ENCODE measurements around the gene S100A3. TPM values are rescaled to one million over a fixed set of nuclear protein-coding genes. Genes with fewer than 3 reads are reported as not detected.
"Not testable (repeated sequence)": the region's sequence is repeated elsewhere in the genome, so short reads cannot be mapped to it uniquely, and the experiment has no call there.

The S100A3 gene
- total RNA-seq, 1 experiment from 2014 or later, result 1.5 TPM

DNA sequence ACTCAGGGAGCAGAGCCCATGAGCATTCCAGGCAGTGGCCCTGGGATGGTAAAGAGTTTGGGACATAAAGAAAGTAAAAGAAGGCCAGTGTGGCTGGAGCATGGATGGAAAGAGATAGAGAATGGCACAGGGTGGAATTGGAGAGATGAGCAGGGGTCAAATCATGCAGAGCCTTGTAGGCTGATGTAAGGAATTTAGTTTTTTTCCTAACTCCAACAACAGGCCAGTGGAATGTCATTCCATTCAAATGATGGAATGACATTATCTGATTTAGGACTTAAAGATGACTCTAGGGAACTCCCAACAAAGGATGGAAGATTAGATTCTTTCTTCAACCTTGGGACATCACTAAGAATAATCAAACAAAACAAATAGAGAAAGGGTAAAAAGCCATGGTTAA lies 29.4 kb upstream of the S100A3 start:
- no peak overlapping the region for H3K4me3 ChIP-seq
- POLR2A ChIA-PET (ENCODE audit: unreplicated experiment), result interaction anchor here (0.6 to 1.1 kb wide), 2 partner anchors 29 to 63 kb away, joined by 3 to 7 read pairs; no protein-coding TSS in a partner anchor
- intact Hi-C loops (cut with micrococcal nuclease; ENCODE audit: unreplicated experiment), result no loop called here
- H4K20me1 ChIP-seq (ENCODE audit: insufficient read depth), result no peaks in the 10 kb centered on the region
- H3K4me2 ChIP-seq, result no peak overlapping the region
- H3K4me1 ChIP-seq (replicated peaks; ENCODE audit: insufficient read depth), result peaks cover 6% of the 10 kb centered on the region
- CTCF ChIA-PET, result interaction anchor here (0.6 kb wide), 1 partner anchor 97 kb away, joined by 5 read pairs; no protein-coding TSS in a partner anchor
- no peaks in the 10 kb centered on the region for H3K36me3 ChIP-seq (ENCODE audit: low read depth)
- H3K27me3 ChIP-seq (ENCODE audit: insufficient read depth, low read depth), result no peaks in the 10 kb centered on the region
- no peak for DNase-seq
- no peaks in the 10 kb centered on the region for H3K9me2 ChIP-seq (ENCODE audit: insufficient read depth)
- peaks cover 9% of the 10 kb centered on the region; the same call in 1 of the 2 replicates for H3F3A ChIP-seq (ENCODE audit: insufficient read depth, low read depth)
- no peak overlapping the region for H3K27ac ChIP-seq
- BruUV-seq (replicated peaks), result no TSS peak
- TF ChIP-seq EZH2 (IDR thresholded peaks at IDR 0.05; ENCODE audit: low read depth), result no peak
- TF ChIP-seq, protein P1, sequence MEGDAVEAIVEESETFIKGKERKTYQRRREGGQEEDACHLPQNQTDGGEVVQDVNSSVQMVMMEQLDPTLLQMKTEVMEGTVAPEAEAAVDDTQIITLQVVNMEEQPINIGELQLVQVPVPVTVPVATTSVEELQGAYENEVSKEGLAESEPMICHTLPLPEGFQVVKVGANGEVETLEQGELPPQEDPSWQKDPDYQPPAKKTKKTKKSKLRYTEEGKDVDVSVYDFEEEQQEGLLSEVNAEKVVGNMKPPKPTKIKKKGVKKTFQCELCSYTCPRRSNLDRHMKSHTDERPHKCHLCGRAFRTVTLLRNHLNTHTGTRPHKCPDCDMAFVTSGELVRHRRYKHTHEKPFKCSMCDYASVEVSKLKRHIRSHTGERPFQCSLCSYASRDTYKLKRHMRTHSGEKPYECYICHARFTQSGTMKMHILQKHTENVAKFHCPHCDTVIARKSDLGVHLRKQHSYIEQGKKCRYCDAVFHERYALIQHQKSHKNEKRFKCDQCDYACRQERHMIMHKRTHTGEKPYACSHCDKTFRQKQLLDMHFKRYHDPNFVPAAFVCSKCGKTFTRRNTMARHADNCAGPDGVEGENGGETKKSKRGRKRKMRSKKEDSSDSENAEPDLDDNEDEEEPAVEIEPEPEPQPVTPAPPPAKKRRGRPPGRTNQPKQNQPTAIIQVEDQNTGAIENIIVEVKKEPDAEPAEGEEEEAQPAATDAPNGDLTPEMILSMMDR (conservative IDR thresholded peaks at IDR 0.05), result no peak
- H2AFZ ChIP-seq, result no peak overlapping the region
- no peaks in the 10 kb centered on the region for H3K79me2 ChIP-seq (ENCODE audit: low read depth)
- H3K9me3 ChIP-seq (ENCODE audit: insufficient read depth, low read depth), result no peaks in the 10 kb centered on the region

DNA sequence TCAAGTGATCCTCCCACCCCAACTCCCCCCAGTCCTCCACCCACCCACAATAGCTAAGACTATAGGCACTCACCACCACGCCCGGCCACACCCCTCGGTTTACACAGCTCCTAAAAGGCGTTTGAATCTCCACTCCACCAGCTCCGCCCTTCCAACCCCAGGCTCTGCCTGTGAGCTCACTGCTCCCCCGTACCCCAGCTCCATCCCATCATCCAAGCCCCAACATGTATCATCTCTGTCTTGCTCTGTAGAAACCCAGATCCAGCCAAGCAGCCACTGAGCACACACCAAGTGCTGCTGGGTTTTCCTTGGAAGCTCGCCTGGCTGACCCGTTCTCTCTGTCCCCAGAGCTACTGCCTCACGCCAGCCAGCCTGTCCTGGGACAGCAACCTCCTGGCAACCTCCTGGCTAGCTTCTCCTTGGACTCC lies 28.6 kb upstream of the S100A3 start:
- no peak overlapping the region for H3K4me3 ChIP-seq
- intact Hi-C loops (cut with micrococcal nuclease; ENCODE audit: unreplicated experiment), result no loop called here
- no peak overlapping the region for H2AFZ ChIP-seq
- ChIA-PET POLR2A (ENCODE audit: unreplicated experiment) (interaction anchor here (0.6 to 1.1 kb wide), 4 partner anchors 11 to 1279 kb away, joined by 3 to 15 read pairs (median 6); partner anchors contain the start of gene S100A13), CTCF (interaction anchor here (1.2 kb wide), 1 partner anchor 50 kb away, joined by 11 read pairs; the partner anchor contains the start of gene S100A13)
- H3K4me2 ChIP-seq, result no peak overlapping the region
- H3F3A ChIP-seq (ENCODE audit: insufficient read depth, low read depth), result peaks cover 18% of the 10 kb centered on the region; the same call in 1 of the 2 replicates
- DNase-seq, result no peak
- H3K79me2 ChIP-seq (ENCODE audit: low read depth), result no peaks in the 10 kb centered on the region
- no peaks in the 10 kb centered on the region for H3K27me3 ChIP-seq (ENCODE audit: insufficient read depth, low read depth)
- no peaks in the 10 kb centered on the region for H3K9me2 ChIP-seq (ENCODE audit: insufficient read depth)
- no TSS peak for BruUV-seq (replicated peaks)
- H3K27ac ChIP-seq, result no peak overlapping the region
- peaks cover 14% of the 10 kb centered on the region for H3K4me1 ChIP-seq (replicated peaks; ENCODE audit: insufficient read depth)
- TF ChIP-seq, protein P1 (conservative IDR thresholded peaks at IDR 0.05), result no peak
- TF ChIP-seq EZH2 (IDR thresholded peaks at IDR 0.05; ENCODE audit: low read depth), result no peak
- no peaks in the 10 kb centered on the region for H4K20me1 ChIP-seq (ENCODE audit: insufficient read depth)
- H3K36me3 ChIP-seq (ENCODE audit: low read depth), result no peaks in the 10 kb centered on the region
- no peaks in the 10 kb centered on the region for H3K9me3 ChIP-seq (ENCODE audit: insufficient read depth, low read depth)

DNA sequence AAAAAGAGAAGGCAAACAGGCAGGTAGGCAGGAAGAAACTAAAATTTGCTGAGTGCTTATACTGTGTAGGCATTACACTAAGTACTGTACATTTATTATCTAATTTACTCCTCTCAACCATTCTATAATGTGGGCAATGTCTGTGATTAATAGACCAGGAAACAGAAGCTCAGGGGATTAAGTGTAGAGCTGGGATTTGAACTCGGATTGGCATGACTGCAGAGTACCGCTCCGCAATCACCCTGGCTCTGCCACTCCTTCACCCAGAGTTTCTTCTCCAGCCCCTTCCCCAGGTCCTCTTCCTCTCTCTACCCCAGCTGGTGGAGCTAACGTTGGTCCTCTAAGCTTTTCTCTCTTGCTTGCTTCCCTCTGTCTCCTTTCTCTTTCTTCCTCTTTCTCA lies 28.1 kb upstream of the S100A3 start:
- peaks cover 16% of the 10 kb centered on the region for H3K4me1 ChIP-seq (replicated peaks; ENCODE audit: insufficient read depth)
- ChIA-PET CTCF (interaction anchor here (1.2 kb wide), 1 partner anchor 50 kb away, joined by 11 read pairs; the partner anchor contains the start of gene S100A13), POLR2A (ENCODE audit: unreplicated experiment) (interaction anchor here (0.6 to 0.8 kb wide), 2 partner anchors 10 to 346 kb away, joined by 4 to 12 read pairs; partner anchors contain the start of gene GATAD2B)
- BruUV-seq (replicated peaks), result no TSS peak
- H3K27ac ChIP-seq, result no peak overlapping the region
- H3K9me2 ChIP-seq (ENCODE audit: insufficient read depth), result no peaks in the 10 kb centered on the region
- no peak overlapping the region for H2AFZ ChIP-seq
- DNase-seq, result no peak
- TF ChIP-seq, protein P1 (conservative IDR thresholded peaks at IDR 0.05), result no peak
- TF ChIP-seq EZH2 (IDR thresholded peaks at IDR 0.05; ENCODE audit: low read depth), result no peak
- no peaks in the 10 kb centered on the region for H3K36me3 ChIP-seq (ENCODE audit: low read depth)
- H3K9me3 ChIP-seq (ENCODE audit: insufficient read depth, low read depth), result no peaks in the 10 kb centered on the region
- H3K79me2 ChIP-seq (ENCODE audit: low read depth), result no peaks in the 10 kb centered on the region
- no peak overlapping the region for H3K4me3 ChIP-seq
- intact Hi-C loops (cut with micrococcal nuclease; ENCODE audit: unreplicated experiment), result no loop called here
- peaks cover 18% of the 10 kb centered on the region; the same call in 1 of the 2 replicates for H3F3A ChIP-seq (ENCODE audit: insufficient read depth, low read depth)
- H4K20me1 ChIP-seq (ENCODE audit: insufficient read depth), result no peaks in the 10 kb centered on the region
- H3K27me3 ChIP-seq (ENCODE audit: insufficient read depth, low read depth), result no peaks in the 10 kb centered on the region
- H3K4me2 ChIP-seq, result no peak overlapping the region

DNA sequence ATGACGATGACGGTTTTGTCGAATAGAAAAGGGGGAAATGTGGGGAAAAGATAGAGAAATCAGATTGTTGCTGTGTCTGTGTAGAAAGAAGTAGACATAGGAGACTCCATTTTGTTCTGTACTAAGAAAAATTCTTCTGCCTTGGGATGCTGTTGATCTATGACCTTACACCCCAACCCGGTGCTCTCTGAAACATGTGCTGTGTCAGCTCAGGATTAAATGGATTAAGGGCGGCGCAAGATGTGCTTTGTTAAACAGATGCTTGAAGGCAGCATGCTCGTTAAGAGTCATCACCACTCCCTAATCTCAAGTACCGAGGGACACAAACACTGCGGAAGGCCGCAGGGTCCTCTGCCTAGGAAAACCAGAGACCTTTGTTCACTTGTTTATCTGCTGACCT lies 26.4 kb upstream of the S100A3 start:
- intact Hi-C loops (cut with micrococcal nuclease; ENCODE audit: unreplicated experiment), result not testable (repeated sequence)
- peaks cover 16% of the 10 kb centered on the region for H3K4me1 ChIP-seq (replicated peaks; ENCODE audit: insufficient read depth)

DNA sequence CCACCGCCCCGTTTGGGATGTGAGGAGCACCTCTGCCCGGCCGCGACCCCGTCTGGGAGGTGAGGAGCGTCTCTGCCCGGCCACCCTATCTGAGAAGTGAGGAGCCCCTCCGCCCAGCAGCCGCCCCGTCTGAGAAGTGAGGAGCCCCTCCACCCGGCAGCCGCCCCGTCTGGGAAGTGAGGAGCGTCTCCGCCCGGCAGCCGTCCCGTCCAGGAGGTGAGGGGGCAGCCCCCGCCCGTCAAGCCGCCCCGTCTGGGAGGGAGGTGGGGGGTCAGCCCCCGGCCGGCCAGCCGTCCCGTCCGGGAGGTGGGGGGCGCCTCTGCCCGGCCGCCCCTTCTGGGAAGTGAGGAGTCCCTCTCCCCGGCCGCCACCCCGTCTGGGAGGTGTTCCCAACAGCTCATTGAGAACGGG lies 26.0 kb upstream of the S100A3 start:
- H3K4me3 ChIP-seq; BruUV-seq (replicated peaks); CTCF ChIA-PET: not testable (repeated sequence)

More for the DNA sequence above, 26.4 kb upstream of the S100A3 start:
- H3K79me2 ChIP-seq (ENCODE audit: low read depth); CTCF ChIA-PET; POLR2A ChIA-PET (ENCODE audit: unreplicated experiment); H3K27ac ChIP-seq; H3K36me3 ChIP-seq (ENCODE audit: low read depth); H4K20me1 ChIP-seq (ENCODE audit: insufficient read depth); H3K9me2 ChIP-seq (ENCODE audit: insufficient read depth); H3K9me3 ChIP-seq (ENCODE audit: insufficient read depth, low read depth); DNase-seq; H3K27me3 ChIP-seq (ENCODE audit: insufficient read depth, low read depth); H3K4me3 ChIP-seq; H3K4me2 ChIP-seq; BruUV-seq (replicated peaks); H2AFZ ChIP-seq: not testable (repeated sequence)
- peaks cover 18% of the 10 kb centered on the region; the same call in 1 of the 2 replicates for H3F3A ChIP-seq (ENCODE audit: insufficient read depth, low read depth)

More for the DNA sequence above, 26.0 kb upstream of the S100A3 start:
- H3K79me2 ChIP-seq (ENCODE audit: low read depth); H3K27ac ChIP-seq; H4K20me1 ChIP-seq (ENCODE audit: insufficient read depth); intact Hi-C loops (cut with micrococcal nuclease; ENCODE audit: unreplicated experiment); H2AFZ ChIP-seq; H3K36me3 ChIP-seq (ENCODE audit: low read depth); DNase-seq; POLR2A ChIA-PET (ENCODE audit: unreplicated experiment); H3K9me2 ChIP-seq (ENCODE audit: insufficient read depth); H3K9me3 ChIP-seq (ENCODE audit: insufficient read depth, low read depth); H3K27me3 ChIP-seq (ENCODE audit: insufficient read depth, low read depth); H3K4me2 ChIP-seq: not testable (repeated sequence)
- Histone ChIP-seq H3F3A (ENCODE audit: insufficient read depth, low read depth) (peaks cover 18% of the 10 kb centered on the region; the same call in 1 of the 2 replicates), H3K4me1 (replicated peaks; ENCODE audit: insufficient read depth) (peaks cover 16% of the 10 kb centered on the region)
